HK-2 (cell line): Measurements from ENCODE around the gene TXLNG.

Source experiments
- DNase-seq: peaks from one replicate; pipeline ENCODE4 v3.0.0-alpha.2; 2018; ENCODE audit not compliant: unreplicated experiment

The TXLNG gene

GRCh38 chrX:16785247-16786138 lies 773 bp upstream of the TXLNG start:
- no peak for DNase-seq

GRCh38 chrX:16786791-16787735 lies 797 bp downstream of the TXLNG start:
- no peak for DNase-seq

DNA sequence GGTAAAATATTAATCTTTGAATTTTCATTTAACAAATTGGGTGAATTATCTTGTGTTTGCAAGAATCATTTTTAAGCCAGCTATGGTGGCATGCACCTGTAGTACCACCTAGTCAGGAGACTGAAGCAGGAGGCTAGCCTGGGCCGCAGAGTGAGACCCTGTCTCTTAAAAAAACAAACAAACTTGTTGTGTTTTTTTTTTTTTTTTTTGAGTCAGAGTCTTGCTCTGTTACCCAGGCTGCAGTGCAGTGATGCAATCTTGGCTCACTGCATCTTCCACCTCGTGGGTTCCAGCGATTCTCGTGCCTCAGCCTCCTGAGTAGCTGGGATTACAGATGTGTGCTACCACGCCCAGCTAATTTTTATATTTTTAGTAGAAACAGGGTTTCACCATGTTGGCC lies 2.2 kb downstream of the TXLNG start:
- no peak for DNase-seq

GRCh38 chrX:16796298-16796697 lies 10.0 kb downstream of the TXLNG start:
- no peak for DNase-seq

- no peak for DNase-seq
These were observed 11.1 kb downstream of the TXLNG start for GRCh38 chrX:16797358-16797757.

- DNase-seq: no peak
These were observed 11.6 kb downstream of the TXLNG start for GRCh38 chrX:16797841-16798240.

DNA sequence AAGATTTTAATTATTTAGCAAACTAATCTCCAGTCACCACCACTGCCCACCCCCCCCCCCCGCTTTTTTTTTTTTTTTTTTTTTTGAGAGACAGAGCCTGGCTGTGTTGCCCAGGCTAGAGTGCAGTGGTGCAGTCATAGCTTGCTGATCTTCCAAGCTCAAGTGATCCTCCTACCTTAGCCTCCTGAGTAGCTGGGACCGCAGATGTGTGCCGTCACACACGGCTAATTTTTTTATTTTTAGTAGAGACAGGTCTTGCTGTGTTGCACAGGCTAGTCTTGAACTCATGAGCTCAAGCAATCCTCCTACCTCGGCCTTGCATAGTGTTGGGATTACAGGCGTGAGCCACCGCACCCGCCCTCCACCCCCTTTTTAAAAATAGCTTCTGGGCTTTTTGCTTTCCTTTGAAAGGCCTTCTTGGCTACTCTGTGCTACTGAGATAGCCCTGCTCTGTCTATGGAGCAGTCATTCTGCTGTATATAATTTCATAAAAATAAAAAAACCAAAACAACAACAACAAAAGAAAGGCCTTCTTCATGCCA lies 18.7 kb downstream of the TXLNG start:
- DNase-seq: no peak

DNA sequence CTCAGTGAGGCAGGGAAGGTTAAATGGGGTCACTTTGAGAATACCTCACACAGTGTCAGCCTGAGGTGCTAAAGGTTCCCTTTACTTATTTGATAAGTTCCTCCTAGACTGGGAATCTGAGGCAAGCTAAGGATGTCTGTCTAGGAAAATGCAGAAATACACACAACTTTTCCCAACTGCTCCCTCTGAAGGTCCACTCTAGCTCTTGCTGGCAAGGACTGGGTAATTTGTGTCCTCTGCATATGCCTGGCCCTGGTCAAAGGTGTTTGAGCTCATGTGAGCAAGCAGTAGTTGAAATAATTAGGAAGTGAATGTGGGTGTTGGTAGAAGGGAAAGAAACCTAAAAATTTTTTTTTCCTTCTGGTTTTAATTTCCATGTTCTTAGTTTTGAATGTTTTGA lies 21.3 kb downstream of the TXLNG start:
- no peak for DNase-seq

- no peak for DNase-seq
These were observed 21.8 kb downstream of the TXLNG start for GRCh38 chrX:16807976-16808542.

DNA sequence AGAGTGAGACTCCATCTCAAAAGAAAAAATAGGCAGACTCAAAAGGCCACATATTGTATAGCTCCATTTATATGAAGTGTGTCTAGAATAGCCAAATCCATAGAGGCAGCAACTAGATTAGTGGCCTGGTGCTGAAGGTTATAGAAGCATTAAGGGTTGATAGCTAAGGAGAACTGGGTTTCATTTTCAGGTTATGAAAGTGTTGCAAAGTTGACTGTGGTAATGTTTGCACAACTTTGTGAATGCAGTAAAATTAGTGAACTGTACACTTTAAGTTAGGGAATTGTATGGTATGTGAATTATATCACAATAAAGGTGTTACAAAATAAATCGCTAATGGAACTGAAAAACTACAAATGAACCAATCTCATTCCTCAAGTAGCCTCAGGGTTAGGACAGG lies 28.3 kb downstream of the TXLNG start:
- DNase-seq: no peak

DNA sequence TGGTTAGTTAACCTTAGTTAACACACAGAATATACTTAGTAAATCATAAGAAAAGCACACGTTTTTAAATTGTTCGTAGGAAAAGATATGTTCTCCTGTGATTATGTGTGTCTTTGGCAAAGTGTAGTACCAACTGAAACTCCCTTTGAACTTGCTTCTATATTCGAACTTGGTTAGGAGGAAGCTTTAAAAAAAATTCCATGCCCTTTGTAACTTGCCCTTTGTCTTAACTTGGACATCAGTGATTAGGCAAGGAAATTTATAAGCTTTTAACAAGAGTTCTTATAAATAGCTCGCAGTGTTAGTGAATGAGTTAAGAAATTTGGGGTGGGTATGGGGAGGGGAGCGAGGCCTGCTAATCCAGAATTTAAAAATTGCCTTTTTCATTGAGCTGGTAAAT lies 33.4 kb downstream of the TXLNG start:
- no peak for DNase-seq

DNA sequence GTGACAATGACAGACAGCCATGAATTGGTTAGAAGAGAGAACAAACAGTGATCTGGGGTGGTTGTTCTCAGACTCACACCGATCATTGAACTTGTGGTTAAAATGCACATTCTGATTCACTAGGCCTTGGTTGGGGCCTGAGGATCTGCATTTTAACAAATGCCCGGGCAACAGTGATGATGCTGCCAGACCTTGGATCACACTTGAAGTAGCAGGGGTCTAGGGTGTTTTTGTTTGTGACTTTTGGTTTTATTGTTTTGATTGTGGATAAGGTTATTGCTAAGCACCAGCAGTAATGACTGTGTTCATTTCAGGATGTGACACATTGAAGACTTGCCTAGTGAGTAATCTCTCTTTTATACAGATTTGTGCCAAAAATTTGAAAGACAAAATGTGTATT lies 36.5 kb downstream of the TXLNG start:
- no peak for DNase-seq

GRCh38 chrX:16825264-16826035 lies 39.2 kb downstream of the TXLNG start:
- DNase-seq: no peak

GRCh38 chrX:16826207-16826606 lies 39.9 kb downstream of the TXLNG start:
- no peak for DNase-seq

- no peak for DNase-seq
These were observed 41.0 kb downstream of the TXLNG start for GRCh38 chrX:16827225-16827624.

DNA sequence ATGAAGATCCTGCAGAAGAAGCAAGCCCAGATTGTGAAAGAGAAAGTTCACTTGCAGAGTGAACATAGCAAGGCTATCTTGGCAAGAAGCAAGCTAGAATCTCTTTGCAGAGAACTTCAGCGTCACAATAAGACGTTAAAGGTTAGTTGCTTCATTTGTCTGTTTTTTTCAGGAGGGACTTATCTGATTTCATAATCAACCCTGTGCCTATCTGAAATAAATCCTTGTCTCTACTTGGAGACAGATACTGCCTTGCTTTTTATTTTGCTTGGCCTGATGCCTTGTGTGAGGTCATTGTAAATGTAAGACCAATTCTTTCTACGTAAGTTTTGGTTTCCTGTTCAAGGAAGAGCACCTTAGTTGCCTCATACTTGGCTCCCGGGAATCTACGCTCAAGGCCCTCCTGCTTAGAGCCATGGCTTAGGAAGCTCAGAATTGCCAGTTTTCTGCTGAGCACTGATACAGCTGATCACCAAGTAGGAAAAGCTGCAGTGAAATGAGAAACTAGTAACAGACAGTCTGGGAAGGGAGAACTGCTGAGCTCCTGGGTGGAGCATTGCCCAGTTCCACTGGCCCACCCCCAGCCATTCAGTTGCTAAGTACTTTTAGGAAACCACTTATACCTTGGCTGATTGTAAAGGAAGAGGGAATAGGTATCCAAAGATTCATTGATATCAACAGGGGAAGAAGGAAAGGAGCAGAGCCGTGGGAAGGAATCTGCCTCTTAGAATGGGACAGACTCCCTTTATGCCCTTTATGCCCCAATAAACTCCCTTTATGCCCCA lies 42.0 kb downstream of the TXLNG start:
- no peak for DNase-seq

DNA sequence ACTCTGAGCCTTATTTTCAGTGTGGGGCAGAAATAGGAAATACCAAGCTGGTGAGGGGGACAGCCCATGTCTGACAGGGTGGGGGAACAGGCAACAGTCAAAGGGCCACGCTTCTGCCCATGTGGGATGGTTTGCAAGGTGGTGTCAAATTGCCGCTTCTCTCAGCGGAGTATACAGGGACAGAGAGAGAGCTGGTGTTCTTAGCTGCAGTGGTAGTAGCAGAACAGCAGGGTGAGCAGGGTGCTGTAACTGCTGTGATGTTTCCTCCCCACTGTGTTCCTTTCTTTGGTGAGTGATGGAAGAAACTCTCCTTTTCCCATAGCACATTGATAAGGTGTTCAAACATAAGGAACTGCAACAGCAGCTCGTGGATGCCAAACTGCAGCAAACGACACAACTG lies 46.0 kb downstream of the TXLNG start:
- DNase-seq: no peak

GRCh38 chrX:16834806-16835205 lies 48.5 kb downstream of the TXLNG start:
- no peak for DNase-seq

- DNase-seq: no peak
These were observed 50.1 kb downstream of the TXLNG start for GRCh38 chrX:16836371-16836770.
